Thyroid gland (tissue), 4 donors: ENCODE measurements around the gene SLC35A1. TPM values are rescaled to one million over a fixed set of nuclear protein-coding genes. Genes with fewer than 3 reads are reported as not detected.

Experiments
- DNase-seq, 2 donors: peaks; one replicate each; pipeline ENCODE4 v3.0.0-alpha.2; 2019
- H3K27ac ChIP-seq, 3 donors: fragments of 200-600 bp; sonication (generic); 1 replicate in 2 of 3; 2 replicates in 1 of 3; pipeline ENCODE4 v1.5.1; 2016 to 2019; ENCODE audit warnings: mild to moderate bottlenecking in 1 of 3, moderate library complexity in 1 of 3
- H3K27me3 ChIP-seq: fragments of 200-600 bp; sonication (generic); one replicate; pipeline ENCODE4 v1.5.1; 2019
- H3K36me3 ChIP-seq, 2 donors: fragments of 200-600 bp; sonication (generic); one replicate each; pipeline ENCODE4 v1.5.1; 2016 to 2019
- H3K4me1 ChIP-seq, 2 donors: fragments of 200-600 bp; sonication (generic); one replicate each; pipeline ENCODE4 v1.5.1; 2017 to 2019
- H3K4me3 ChIP-seq, 3 donors: fragments of 200-600 bp; sonication (generic); replicated peaks in 1 of 3; 1 replicate in 2 of 3; 2 replicates in 1 of 3; pipeline ENCODE4 v1.5.1; 2016; ENCODE audit warnings: mild to moderate bottlenecking in 1 of 3
- H3K9me3 ChIP-seq: fragments of 200-600 bp; sonication (generic); one replicate; pipeline ENCODE4 v1.5.1; 2017
- POLR2A ChIP-seq, 2 donors: fragments of 450-650 bp; IDR thresholded peaks; one replicate each; pipeline ENCODE4 v1.6.1; 2017; ENCODE audit warnings: antibody characterized with exemption in 2 of 2, mild to moderate bottlenecking in 2 of 2, moderate library complexity in 1 of 2
- whole genome bisulfite sequencing, 2 donors: methylation state at CpG; one replicate each; pipeline ENCODE4 v1.1.5; 2017; 5-methylcytosine and 5-hydroxymethylcytosine counted together
- intact Hi-C: fragments of 100-400 bp; cut with DNase I; formaldehyde crosslinking; loops from one replicate; pipeline ENCODE4 v1.15.1; 2023
- total RNA-seq, 4 donors: library from RNA; depleted of rRNA; stranded (reverse); fragments of >200 nt; gene quantifications; one replicate each; pipeline ENCODE4 v1.2.3, GENCODE V29; 2016
- TF ChIP-seq, protein P1 (sequence below), 6 experiments: fragments of 200-600 bp in 3 of 6; fragments of 450-650 bp in 3 of 6; sonication (generic) in 3 of 6; IDR thresholded peaks; one replicate each; pipeline ENCODE4 v1.5.1; 2016 to 2019; ENCODE audit warnings: antibody characterized with exemption in 6 of 6, mild to moderate bottlenecking in 2 of 6, inconsistent platforms in 1 of 6, moderate library complexity in 1 of 6

The SLC35A1 gene
- total RNA-seq, 4 donors from 2014 or later, result 13.2 to 23.2 (median 18.7) TPM

- no peak for DNase-seq
- H3K27me3 ChIP-seq, result no peaks in the 10 kb centered on the region
- no peaks in the 10 kb centered on the region for H3K36me3 ChIP-seq
- TF ChIP-seq, protein P1, sequence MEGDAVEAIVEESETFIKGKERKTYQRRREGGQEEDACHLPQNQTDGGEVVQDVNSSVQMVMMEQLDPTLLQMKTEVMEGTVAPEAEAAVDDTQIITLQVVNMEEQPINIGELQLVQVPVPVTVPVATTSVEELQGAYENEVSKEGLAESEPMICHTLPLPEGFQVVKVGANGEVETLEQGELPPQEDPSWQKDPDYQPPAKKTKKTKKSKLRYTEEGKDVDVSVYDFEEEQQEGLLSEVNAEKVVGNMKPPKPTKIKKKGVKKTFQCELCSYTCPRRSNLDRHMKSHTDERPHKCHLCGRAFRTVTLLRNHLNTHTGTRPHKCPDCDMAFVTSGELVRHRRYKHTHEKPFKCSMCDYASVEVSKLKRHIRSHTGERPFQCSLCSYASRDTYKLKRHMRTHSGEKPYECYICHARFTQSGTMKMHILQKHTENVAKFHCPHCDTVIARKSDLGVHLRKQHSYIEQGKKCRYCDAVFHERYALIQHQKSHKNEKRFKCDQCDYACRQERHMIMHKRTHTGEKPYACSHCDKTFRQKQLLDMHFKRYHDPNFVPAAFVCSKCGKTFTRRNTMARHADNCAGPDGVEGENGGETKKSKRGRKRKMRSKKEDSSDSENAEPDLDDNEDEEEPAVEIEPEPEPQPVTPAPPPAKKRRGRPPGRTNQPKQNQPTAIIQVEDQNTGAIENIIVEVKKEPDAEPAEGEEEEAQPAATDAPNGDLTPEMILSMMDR (IDR thresholded peaks at IDR 0.05), result no peak
- H3K9me3 ChIP-seq, result no peaks in the 10 kb centered on the region
- intact Hi-C loops, result no loop called here
- H3K4me3 ChIP-seq, result no peak overlapping the region
- H3K4me1 ChIP-seq, result no peaks in the 10 kb centered on the region
- no peak overlapping the region for H3K27ac ChIP-seq
These were observed 25.3 kb downstream of the SLC35A1 start for GRCh38 chr6:87498048-87498447.

DNA sequence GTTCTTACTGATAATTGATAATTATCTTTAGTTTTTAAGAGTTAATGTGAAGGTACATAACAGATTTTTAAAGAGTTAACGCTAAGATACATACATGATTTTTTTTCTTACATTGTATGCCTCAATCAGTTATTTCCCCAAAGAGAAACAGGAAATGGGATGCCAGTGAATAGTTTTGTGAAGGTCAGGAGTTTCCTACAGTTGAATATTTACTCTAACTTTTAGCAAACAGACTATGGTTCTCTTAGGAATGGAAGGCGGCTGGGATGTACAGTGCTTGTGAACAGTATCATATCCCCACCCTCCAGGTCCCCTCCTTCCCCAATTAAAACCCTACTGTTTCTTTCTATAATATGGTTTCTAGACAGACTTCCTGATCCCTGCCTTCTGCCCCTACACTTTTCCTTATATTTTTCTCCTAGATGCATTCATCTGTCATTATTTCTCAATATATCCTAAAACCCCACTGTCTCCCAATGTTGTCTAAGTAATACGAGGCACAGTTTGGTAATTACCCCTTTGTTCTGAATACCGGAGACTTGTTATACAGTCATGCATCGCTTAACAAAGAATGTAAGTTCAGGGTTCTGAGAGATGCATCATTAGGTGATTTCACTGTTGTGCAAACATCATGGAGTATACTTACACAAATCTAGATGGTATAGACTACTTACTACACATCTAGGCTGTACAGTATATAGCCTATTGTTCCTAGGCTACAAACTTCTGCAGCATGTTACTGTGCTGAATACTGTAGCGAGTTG, 29.2 kb downstream of the SLC35A1 start:
- H3K4me1 ChIP-seq, result no peaks in the 10 kb centered on the region
- H3K9me3 ChIP-seq, result no peaks in the 10 kb centered on the region
- H3K36me3 ChIP-seq, result no peaks in the 10 kb centered on the region
- DNase-seq, result no peak
- intact Hi-C loops, result no loop called here
- TF ChIP-seq POLR2A (IDR thresholded peaks at IDR 0.05), result no peak
- TF ChIP-seq, protein P1 (IDR thresholded peaks at IDR 0.05), result no peak
- H3K27me3 ChIP-seq, result no peaks in the 10 kb centered on the region
- H3K27ac ChIP-seq, result no peak overlapping the region
- WGBS, 2 donors, result 89 to 92% methylated on average over 6 of the region's 6 CpGs
- H3K4me3 ChIP-seq, result no peak overlapping the region

DNA sequence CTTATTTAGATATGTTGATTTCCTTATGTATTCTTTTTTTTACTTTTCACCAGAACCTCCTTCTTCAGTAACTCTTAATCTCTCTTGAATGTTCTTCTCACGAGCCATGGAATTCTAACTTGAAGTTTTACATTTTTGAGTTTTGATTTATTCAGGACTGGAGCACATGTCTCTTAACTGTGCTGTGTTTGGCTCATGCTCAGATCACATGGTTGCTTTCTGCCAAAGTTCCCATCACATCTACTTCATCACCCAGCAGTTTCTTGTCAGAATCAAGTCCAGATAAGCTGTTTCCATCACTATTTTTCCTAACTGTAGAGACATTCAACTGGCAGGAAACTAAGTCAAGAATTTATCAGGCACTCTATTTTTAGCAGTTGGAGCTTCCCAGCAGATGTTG, 31.7 kb downstream of the SLC35A1 start:
- TF ChIP-seq, protein P1 (IDR thresholded peaks at IDR 0.05), result no peak
- TF ChIP-seq POLR2A (IDR thresholded peaks at IDR 0.05), result no peak
- intact Hi-C loops, result no loop called here
- Histone ChIP-seq H3K9me3 (no peaks in the 10 kb centered on the region), H3K4me1 (no peaks in the 10 kb centered on the region), H3K27me3 (no peaks in the 10 kb centered on the region), H3K4me3 (no peak overlapping the region), H3K36me3 (no peaks in the 10 kb centered on the region), H3K27ac (no peak overlapping the region)
- no peak for DNase-seq
- 68 to 83% methylated on average over 1 of the region's 1 CpG for WGBS, 2 donors

- Histone ChIP-seq H3K9me3 (no peaks in the 10 kb centered on the region), H3K4me3 (no peak overlapping the region), H3K27me3 (no peaks in the 10 kb centered on the region), H3K27ac (no peak overlapping the region), H3K4me1 (no peaks in the 10 kb centered on the region), H3K36me3 (peaks cover 25 to 28% of the 10 kb centered on the region in 2 donors)
- intact Hi-C loops, result no loop called here
- TF ChIP-seq, protein P1 (IDR thresholded peaks at IDR 0.05), result no peak
- no peak for TF ChIP-seq POLR2A (IDR thresholded peaks at IDR 0.05)
- DNase-seq, result no peak
- 76 to 85% methylated on average over 2 of the region's 2 CpGs for WGBS, 2 donors
These were observed 42.1 kb downstream of the SLC35A1 start for GRCh38 chr6:87514831-87515230.

GRCh38 chr6:87518453-87518852, 45.7 kb downstream of the SLC35A1 start:
- no peaks in the 10 kb centered on the region for H3K27me3 ChIP-seq
- no peaks in the 10 kb centered on the region for H3K4me1 ChIP-seq
- H3K9me3 ChIP-seq, result no peaks in the 10 kb centered on the region
- peaks cover 25 to 28% of the 10 kb centered on the region in 2 donors for H3K36me3 ChIP-seq
- 87 to 92% methylated on average over 8 of the region's 8 CpGs for WGBS, 2 donors
- no peak overlapping the region for H3K4me3 ChIP-seq
- no peak for TF ChIP-seq POLR2A (IDR thresholded peaks at IDR 0.05)
- TF ChIP-seq, protein P1 (IDR thresholded peaks at IDR 0.05), result no peak
- intact Hi-C loops, result no loop called here
- DNase-seq, result no peak
- no peak overlapping the region for H3K27ac ChIP-seq
